ENCODE measurements around the gene TTC7B.

TTC7B gene

DNA sequence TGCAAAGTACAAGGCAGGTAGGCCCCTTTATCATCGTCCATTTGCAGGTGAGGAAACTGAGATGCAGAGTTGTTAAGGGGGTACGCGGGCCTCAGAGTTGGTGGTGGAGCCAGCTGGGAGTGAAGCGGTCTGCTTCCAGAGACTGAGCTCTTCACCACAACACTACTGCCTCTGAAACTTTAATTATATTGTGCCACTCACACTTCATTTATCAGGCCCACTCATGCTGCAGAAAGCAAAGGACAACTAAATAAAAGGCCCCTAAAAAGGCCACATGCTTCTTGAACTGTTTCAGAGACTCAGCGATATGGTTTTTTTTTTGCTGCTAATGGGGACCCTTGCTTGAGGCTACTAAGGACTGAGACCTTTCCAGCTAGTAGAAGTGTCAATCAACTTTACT is 153.1 kb downstream of the TTC7B start:
- TF ChIP-seq, protein P1, sequence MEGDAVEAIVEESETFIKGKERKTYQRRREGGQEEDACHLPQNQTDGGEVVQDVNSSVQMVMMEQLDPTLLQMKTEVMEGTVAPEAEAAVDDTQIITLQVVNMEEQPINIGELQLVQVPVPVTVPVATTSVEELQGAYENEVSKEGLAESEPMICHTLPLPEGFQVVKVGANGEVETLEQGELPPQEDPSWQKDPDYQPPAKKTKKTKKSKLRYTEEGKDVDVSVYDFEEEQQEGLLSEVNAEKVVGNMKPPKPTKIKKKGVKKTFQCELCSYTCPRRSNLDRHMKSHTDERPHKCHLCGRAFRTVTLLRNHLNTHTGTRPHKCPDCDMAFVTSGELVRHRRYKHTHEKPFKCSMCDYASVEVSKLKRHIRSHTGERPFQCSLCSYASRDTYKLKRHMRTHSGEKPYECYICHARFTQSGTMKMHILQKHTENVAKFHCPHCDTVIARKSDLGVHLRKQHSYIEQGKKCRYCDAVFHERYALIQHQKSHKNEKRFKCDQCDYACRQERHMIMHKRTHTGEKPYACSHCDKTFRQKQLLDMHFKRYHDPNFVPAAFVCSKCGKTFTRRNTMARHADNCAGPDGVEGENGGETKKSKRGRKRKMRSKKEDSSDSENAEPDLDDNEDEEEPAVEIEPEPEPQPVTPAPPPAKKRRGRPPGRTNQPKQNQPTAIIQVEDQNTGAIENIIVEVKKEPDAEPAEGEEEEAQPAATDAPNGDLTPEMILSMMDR (IDR thresholded peaks at IDR 0.05; ENCODE audit: insufficient read depth, low read depth, low read length, missing control alignments) = no peak
- no peak overlapping the region for H3K4me3 ChIP-seq (ENCODE audit: low read depth, low read length)
- no peak for DNase-seq (ENCODE audit: low read depth)

DNA sequence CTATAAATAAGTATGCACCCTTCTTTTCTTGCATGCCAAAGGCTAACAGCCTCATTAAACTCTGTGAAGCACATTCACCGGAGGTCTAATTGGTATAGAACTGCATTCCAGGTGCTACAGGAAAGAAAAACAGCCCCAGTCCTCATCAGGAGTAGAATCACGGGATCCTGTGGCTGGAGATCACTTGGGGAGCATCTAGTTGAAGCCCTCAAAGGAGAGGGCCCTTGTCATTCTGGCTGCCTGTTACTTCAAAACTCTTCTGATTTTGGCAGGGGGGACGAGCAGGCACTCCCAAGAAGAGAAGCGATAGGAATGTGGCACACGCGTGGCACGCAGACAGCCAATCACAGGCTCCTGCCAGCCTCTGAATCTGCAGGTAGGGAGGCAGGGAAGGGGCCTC is 154.4 kb downstream of the TTC7B start:
- DNase-seq (ENCODE audit: low read depth) = no peak
- TF ChIP-seq, protein P1 (IDR thresholded peaks at IDR 0.05; ENCODE audit: insufficient read depth, low read depth, low read length, missing control alignments) = no peak
- H3K4me3 ChIP-seq (ENCODE audit: low read depth, low read length) = no peak overlapping the region

GRCh38 chr14:90660865-90661570 is 155.2 kb downstream of the TTC7B start:
- DNase-seq (ENCODE audit: low read depth) = no peak
- TF ChIP-seq, protein P1 (IDR thresholded peaks at IDR 0.05; ENCODE audit: insufficient read depth, low read depth, low read length, missing control alignments) = no peak
- no peak overlapping the region for H3K4me3 ChIP-seq (ENCODE audit: low read depth, low read length)

- TF ChIP-seq, protein P1 (IDR thresholded peaks at IDR 0.05; ENCODE audit: insufficient read depth, low read depth, low read length, missing control alignments) = no peak
- H3K4me3 ChIP-seq (ENCODE audit: low read depth, low read length) = no peak overlapping the region
- DNase-seq (ENCODE audit: low read depth) = no peak
Measured at GRCh38 chr14:90659156-90659555, 157.1 kb downstream of the TTC7B start.

DNA sequence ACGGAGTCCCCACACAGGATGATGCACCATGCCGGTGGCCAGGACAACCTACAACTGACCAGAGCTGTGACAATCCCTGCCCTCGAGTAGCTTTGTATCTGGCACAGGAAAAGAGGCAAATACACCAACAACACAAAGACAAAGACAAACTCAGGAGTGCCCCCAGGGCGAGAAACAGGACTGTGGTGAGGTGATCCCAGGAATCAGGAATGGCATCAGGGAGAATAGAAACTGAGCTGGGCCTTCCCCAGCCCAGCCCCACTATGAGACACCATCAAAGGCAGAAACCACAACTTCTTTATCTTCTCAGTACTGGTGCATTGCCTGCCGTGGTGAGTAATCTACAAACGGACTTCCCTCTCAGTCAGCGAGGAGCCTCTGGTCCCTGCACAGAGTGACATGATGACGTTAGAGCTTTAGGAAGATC is 157.7 kb downstream of the TTC7B start:
- TF ChIP-seq, protein P1 (IDR thresholded peaks at IDR 0.05; ENCODE audit: insufficient read depth, low read depth, low read length, missing control alignments) = no peak
- peak; percentile 16 for DNase-seq (ENCODE audit: low read depth)
- no peak overlapping the region for H3K4me3 ChIP-seq (ENCODE audit: low read depth, low read length)

GRCh38 chr14:90656973-90657372 is 159.3 kb downstream of the TTC7B start:
- TF ChIP-seq, protein P1 (IDR thresholded peaks at IDR 0.05; ENCODE audit: insufficient read depth, low read depth, low read length, missing control alignments) = no peak

DNA sequence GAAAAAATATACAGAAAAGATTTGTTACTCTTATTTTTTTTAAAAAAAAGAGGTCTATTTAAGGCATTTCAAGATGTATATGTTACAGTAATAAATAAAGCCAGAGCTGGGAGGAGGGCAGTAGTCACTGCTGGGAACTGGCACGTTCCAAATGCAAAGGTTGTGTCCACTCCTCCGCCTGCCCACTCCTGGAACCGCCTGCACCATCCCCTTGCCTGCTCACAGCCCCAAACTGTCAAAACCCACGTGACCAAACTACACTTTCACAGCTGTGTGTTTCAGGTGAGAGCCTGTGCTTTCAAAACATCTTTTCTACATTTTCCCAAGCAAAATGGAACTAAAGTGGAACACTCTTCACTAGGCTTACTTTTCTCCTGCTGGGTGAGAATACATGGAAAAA is 160.4 kb downstream of the TTC7B start:
- no peak for DNase-seq (ENCODE audit: low read depth)
- no peak overlapping the region for H3K4me3 ChIP-seq (ENCODE audit: low read depth, low read length)
- TF ChIP-seq, protein P1 (IDR thresholded peaks at IDR 0.05; ENCODE audit: insufficient read depth, low read depth, low read length, missing control alignments) = no peak

More at GRCh38 chr14:90656973-90657372, 159.3 kb downstream of the TTC7B start:
- no peak overlapping the region for H3K4me3 ChIP-seq (ENCODE audit: low read depth, low read length)
- DNase-seq (ENCODE audit: low read depth) = no peak
